ENCODE data around the gene ATXN7L1. TPM values are rescaled to one million over a fixed set of nuclear protein-coding genes. Genes with fewer than 3 reads are reported as not detected.

The ATXN7L1 gene
- total and polyA plus RNA-seq, 2 of the 4 experiments (the other 2 are of a cell fraction), result 3.5 to 4.3 TPM

DNA sequence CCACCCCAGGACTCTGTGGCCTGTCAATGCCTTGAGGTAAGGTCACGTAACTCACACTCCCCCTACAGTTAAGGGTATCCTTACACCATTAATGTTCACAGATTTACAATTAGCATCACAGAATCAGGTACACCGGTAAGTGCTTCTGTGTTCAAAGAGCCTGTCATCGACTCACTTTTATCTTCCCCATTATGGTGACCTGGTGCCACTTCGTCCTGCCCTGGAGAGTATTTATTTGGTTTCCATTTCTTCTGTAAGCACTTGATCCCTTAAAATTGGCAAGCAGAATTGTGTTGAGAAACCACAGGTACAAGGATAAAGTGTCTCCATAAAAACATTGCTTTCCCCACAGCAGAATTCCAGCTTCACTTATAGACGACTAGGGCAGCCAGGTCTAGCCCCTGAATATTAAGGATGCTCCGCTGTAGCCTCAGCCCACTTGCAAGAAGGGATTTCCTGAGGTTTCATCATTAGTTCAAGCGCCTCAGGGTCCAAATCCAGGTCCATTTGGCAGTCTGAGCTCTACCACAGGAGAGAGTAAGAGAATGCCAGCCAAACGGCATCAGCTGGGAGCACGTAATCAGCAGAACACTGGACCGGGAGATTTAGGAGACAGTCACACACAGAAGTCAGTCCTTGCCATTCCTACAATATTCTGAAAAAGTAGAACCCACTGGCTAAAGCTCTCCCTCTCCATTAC lies 10.1 kb downstream of the ATXN7L1 start:
- Histone ChIP-seq H3K9me1 (ENCODE audit: insufficient read depth, low read length) (peaks cover 15% of the 10 kb centered on the region; the same call in 1 of the 2 replicates), H3K4me3 (ENCODE audit: insufficient read depth, low read depth, low read length) (no peak overlapping the region), H3K14ac (replicated peaks; ENCODE audit: low read depth, low read length) (no peak overlapping the region), H2AK5ac (ENCODE audit: low read depth, low read length) (no peak overlapping the region), H2AK9ac (replicated peaks; ENCODE audit: low read depth, low read length, poor library complexity) (no peak overlapping the region), H2BK5ac (ENCODE audit: low read depth, low read length, poor library complexity, severe bottlenecking) (no peak overlapping the region), H2BK20ac (ENCODE audit: low read depth, low read length) (no peak overlapping the region), H4K5ac (ENCODE audit: low read depth, low read length) (no peak overlapping the region), H3K36me3 (ENCODE audit: control insufficient read depth, insufficient read depth, low read length) (peaks cover 12% of the 10 kb centered on the region), H3K56ac (ENCODE audit: extremely low read depth, insufficient read depth, low read length) (no peak overlapping the region), H2AFZ (replicated peaks; ENCODE audit: low read length, poor library complexity) (no peak overlapping the region), H3K4ac (ENCODE audit: low read depth, low read length) (no peak overlapping the region), H3K27ac (ENCODE audit: insufficient read depth, low read length) (no peak overlapping the region), H4K8ac (ENCODE audit: low read depth in 2 of 2, low read length in 2 of 2) (no peak overlapping the region), H3K18ac (ENCODE audit: low read depth, low read length) (no peak overlapping the region), H3K9ac (ENCODE audit: low read depth, low read length) (no peak overlapping the region), H3K9me3 (ENCODE audit: control insufficient read depth, insufficient read depth, low read length) (no peaks in the 10 kb centered on the region), H2BK120ac (ENCODE audit: low read depth, low read length) (no peak overlapping the region), H3K4me1 (ENCODE audit: control insufficient read depth, insufficient read depth, low read length) (no peaks in the 10 kb centered on the region), H3K23ac (ENCODE audit: low read depth, low read length) (no peak overlapping the region), H4K91ac (ENCODE audit: insufficient read depth, low read depth, low read length) (no peak overlapping the region), H3K27me3 (ENCODE audit: control insufficient read depth, insufficient read depth, low read length) (no peaks in the 10 kb centered on the region), H3K4me2 (ENCODE audit: low read depth, low read length) (no peak overlapping the region), H3K79me1 (ENCODE audit: low read depth in 1 of 2, low read length in 2 of 2) (peaks cover 4 to 36% of the 10 kb centered on the region in 2 experiments; a peak in 2 of 4 replicates), H2BK15ac (ENCODE audit: low read depth, low read length) (no peak overlapping the region), H4K20me1 (ENCODE audit: insufficient read depth, low read length) (peaks cover 18% of the 10 kb centered on the region)
- ATAC-seq (ENCODE audit: low read depth), result no peak
- dilution Hi-C loops (cut with HindIII; ENCODE audit: low sequenced_read_pairs, unreplicated experiment), result no loop called here
- POLR2A ChIA-PET (ENCODE audit: unreplicated experiment), result no interaction called here
- in situ Hi-C loops (cut with MboI; ENCODE audit: low sequenced_read_pairs), result no loop called here
- TF ChIP-seq RCOR1 (IDR thresholded peaks at IDR 0.05; ENCODE audit: insufficient replicate concordance, low read length) (no peak), BHLHE40 (IDR thresholded peaks at IDR 0.05; ENCODE audit: low read depth, low read length) (no peak), CEBPB (IDR thresholded peaks at IDR 0.05; ENCODE audit: low read depth, low read length) (no peak), MAFK (IDR thresholded peaks at IDR 0.05; ENCODE audit: low read depth, low read length) (no peak), CHD1 (IDR thresholded peaks at IDR 0.05; ENCODE audit: low read depth, low read length) (no peak), RAD21 (IDR thresholded peaks at IDR 0.05; ENCODE audit: low read length) (no peak), MXI1 (IDR thresholded peaks at IDR 0.05; ENCODE audit: borderline replicate concordance, low read depth, low read length) (no peak), POLR2A (IDR thresholded peaks at IDR 0.05; ENCODE audit: low read depth, low read length) (no peak), RFX5 (IDR thresholded peaks at IDR 0.05; ENCODE audit: low read depth, low read length) (no peak), MAZ (IDR thresholded peaks at IDR 0.05; ENCODE audit: borderline replicate concordance, low read depth, low read length) (no peak), FOS (IDR thresholded peaks at IDR 0.05; ENCODE audit: low read depth, low read length) (no peak), SMC3 (IDR thresholded peaks at IDR 0.05; ENCODE audit: low read depth, low read length) (no peak), NFE2L2 (IDR thresholded peaks at IDR 0.05; ENCODE audit: low read depth, low read length) (no peak)
- TF ChIP-seq, protein P1, sequence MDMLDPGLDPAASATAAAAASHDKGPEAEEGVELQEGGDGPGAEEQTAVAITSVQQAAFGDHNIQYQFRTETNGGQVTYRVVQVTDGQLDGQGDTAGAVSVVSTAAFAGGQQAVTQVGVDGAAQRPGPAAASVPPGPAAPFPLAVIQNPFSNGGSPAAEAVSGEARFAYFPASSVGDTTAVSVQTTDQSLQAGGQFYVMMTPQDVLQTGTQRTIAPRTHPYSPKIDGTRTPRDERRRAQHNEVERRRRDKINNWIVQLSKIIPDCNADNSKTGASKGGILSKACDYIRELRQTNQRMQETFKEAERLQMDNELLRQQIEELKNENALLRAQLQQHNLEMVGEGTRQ (IDR thresholded peaks at IDR 0.05; ENCODE audit: low read depth, low read length), result no peak
- intact Hi-C loops (cut with micrococcal nuclease), result no loop called here
- BruUV-seq (replicated peaks), result no TSS peak
- no peak for DNase-seq
- CTCF ChIA-PET, result no interaction called here
- WGBS, 2 experiments (ENCODE audit: extremely low coverage in 2 of 2, insufficient read length in 1 of 2), result no CpG with 5 or more reads among the region's 10 CpGs

Measured in IMR-90 (cell line).